ENCODE measurements around the gene DRC7.
"Not testable (repeated sequence)": the region's sequence is repeated elsewhere in the genome, so short reads cannot be mapped to it uniquely, and the experiment has no call there.

The DRC7 gene

DNA sequence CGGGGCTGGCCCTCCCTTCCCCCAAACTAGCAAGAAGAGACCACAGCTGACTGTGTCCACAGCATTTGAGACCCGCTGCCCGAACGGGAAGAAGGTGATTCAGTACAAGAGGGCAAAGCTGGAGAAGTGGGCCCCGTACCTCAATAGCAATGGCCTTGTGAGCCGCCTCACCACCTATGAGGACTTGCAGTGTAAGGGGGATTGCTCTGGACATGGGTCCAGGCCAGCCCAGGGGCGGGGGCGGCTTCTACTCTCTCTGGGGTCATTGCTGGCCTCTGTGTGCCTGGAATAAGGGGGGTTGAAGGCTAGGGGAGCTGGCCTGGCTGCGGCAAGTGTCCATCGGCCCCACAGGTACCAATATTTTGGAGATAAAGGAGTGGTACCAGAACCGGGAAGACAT is 28.0 kb downstream of the DRC7 start:
- DNase-seq = no peak

DNA sequence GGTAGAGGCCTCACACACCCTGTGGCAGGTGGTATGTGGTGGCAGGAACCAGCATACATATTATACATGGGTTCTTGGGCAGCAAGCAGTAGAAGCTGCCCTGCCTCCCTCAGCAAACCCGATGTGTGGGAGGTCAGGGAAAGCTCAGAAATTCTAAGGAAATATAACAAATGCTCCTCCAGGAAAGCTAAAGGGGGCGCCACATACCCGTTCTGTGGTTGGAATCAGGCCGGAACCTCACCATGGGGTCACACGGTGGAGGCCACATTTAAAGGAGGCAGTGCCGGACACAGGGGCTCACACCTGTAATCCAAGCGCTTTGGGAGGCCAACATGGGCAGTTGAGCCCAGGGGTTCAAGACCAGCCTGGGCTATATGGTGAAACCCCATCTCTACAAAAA is 28.6 kb downstream of the DRC7 start:
- DNase-seq = no peak

DNA sequence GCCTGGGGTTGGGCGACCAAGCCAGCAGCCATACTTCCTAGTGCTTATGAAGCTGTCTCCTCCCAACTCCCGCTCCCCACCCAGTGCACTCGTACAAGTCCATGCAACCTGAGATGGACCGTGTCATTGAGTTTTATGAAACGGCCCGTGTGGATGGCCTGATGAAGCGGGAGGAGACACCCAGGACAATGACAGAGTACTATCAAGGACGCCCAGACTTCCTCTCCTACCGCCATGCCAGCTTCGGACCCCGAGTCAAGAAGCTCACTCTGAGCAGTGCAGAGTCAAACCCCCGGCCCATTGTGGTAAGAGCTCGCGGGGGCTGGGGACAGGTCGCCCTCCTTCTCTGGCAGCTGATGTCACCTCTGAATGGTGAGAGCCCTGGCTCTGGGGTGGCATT is 29.9 kb downstream of the DRC7 start:
- DNase-seq = no peak

DNA sequence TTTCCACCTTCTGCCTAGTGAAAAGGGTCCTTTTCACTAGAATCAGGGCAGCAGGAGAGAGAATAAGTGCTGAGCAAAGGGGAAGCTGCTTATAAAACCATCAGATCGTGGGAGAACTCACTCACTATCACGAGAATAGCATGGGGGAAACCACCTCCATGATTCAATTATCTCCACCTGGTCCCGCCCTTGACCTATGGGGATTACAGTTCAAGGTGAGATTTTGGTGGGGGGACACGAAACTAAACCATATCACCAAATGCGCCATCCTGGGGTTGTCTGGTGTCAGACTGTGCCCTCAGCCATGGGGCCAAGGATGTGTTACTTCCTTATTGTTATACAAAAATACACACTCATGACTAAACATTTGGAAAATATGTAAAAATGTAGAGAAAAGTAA is 30.5 kb downstream of the DRC7 start:
- no peak for DNase-seq

DNA sequence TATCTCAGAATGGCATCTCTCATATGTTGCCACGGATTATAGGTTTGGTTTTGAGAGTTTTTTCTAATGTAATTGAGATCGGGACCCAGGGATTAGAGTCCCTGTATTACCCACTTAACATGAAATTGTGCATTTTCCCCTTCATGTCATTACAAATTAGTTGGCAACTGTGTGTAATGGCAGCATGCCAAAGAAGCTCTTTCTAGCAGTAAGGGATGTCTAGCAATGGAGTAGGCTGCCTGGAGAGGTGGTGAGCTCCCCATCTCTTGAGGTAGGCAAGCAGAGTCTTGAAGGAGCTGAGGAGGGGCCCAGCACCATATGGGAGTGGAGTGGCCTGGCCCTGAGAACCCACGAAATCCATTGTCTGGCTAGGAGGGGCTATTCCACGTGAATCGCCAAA is 30.9 kb downstream of the DRC7 start:
- DNase-seq = peak; percentile 8

DNA sequence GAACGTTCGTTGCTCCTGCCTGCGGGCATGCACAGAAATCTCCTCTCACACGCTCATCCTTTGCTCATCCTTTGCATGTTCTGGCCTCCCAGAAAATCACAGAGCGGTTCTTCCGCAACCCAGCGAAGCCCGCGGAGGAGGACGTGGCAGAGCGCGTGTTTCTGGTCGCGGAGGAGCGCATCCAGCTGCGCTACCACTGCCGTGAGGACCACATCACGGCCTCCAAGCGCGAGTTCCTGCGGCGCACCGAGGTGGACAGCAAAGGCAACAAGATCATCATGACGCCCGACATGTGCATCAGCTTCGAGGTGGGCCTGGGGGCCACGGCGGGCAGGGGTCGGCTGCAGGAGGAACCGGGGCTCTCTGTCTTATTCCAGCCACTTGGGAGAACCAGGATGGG is 31.4 kb downstream of the DRC7 start:
- DNase-seq = no peak

DNA sequence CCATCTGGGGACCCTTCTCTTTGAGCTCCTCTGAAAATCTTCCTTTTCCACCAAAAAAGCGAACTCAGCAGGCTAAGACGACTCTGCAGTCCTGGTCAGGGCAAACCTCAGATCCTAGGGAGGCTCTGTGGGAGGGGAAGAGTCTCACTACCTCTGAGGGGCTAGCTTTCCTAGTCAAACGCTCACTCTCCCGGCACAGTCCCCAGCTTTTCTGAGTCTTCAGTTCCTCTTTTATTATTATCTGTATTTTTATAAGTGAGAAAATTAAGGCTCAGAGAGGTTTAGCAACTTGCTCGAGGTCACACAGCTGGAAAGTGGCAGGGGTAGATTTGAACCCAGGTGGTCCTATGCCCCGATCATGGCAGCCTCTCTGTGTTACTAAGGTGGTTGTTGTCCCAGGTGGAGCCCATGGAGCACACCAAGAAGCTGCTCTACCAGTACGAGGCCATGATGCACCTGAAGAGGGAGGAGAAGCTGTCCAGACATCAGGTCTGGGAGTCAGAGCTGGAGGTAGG is 31.9 kb downstream of the DRC7 start:
- DNase-seq = no peak

DNA sequence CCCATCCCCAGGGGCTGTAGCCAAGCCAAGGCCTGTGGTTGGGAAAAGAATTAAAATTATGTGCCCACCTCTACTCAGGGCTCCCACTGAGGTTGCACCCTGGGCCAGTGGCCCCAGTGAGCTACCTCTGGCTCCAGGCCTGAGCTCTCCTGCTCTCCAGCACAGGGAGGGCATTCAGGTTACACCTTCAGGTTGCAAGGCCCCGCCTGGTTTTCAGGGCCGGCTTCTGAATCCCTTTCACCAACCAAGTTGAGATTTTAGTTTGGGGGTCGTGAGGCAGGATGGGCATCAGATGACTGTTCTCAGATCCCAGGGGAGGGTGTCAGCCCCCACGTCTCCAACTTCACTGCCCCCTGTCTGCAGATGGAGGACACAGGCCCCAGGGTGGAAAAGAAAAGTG is 33.0 kb downstream of the DRC7 start:
- DNase-seq = no peak

DNA sequence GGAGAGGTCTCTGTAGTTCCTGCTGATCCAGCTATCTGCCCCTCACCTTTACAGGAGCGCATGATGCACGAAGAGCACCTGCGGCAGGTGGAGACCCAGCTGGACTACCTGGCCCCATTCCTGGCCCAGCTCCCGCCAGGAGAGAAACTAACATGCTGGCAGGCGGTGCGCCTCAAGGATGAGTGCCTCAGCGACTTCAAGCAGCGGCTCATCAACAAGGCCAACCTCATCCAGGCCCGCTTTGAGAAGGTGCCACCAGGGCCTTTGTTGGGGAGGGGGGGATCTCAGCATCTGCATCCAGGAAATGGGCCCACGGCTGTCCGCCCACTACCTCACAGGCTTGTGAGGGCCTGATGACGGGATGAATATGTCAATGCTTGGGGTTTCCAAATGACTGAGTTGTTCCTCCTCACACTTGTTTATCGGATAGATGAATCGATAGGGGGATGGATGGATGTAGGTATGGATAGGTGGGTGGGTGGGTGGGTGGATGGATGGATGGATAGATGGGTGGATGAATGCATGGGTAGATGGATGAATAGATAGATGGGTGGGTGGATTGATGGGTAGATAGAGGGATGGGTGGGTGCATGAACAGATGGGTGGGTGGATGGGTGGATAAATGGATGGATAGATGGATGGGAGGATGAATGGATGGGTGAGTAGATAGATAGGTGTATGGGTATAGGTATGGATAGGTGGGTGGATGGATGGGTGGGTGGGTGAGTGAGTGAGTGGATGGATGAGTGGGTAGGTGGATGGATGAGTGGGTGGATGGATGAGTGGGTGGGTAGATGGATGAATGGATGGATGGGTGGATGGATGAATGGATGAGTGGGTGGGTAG is 34.0 kb downstream of the DRC7 start:
- no peak for DNase-seq

DNA sequence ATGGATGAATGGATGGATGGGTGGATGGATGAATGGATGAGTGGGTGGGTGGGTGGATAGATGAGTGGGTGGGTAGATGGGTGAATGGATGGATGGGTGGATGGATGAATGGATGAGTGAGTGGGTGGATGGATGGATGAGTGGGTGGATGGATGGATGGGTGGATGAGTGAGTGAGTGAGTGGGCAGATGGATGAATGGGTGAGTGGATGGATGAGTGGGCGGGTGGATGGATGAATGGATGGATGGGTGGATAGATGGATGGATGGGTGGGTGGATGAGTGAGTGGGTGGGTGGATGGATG is 34.5 kb downstream of the DRC7 start:
- no peak for DNase-seq

DNA sequence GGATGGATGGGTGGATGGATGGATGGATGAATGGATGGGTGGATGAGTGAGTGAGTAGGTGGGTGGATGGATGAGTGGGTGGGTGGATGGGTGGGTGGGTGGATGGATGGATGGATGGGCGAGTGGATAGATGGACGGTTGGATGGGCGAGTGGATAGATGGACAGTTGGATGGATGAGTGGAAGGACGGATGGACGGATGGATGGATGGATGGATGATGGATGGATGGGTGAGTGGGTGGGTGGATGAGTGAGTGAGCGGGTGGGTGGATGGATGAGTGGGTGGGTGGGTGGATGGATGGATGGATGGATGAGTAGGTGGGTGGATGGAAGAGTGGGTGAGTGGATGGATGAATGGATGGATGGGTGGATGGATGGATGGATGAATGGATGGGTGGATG is 35.2 kb downstream of the DRC7 start:
- DNase-seq = not testable (repeated sequence)

DNA sequence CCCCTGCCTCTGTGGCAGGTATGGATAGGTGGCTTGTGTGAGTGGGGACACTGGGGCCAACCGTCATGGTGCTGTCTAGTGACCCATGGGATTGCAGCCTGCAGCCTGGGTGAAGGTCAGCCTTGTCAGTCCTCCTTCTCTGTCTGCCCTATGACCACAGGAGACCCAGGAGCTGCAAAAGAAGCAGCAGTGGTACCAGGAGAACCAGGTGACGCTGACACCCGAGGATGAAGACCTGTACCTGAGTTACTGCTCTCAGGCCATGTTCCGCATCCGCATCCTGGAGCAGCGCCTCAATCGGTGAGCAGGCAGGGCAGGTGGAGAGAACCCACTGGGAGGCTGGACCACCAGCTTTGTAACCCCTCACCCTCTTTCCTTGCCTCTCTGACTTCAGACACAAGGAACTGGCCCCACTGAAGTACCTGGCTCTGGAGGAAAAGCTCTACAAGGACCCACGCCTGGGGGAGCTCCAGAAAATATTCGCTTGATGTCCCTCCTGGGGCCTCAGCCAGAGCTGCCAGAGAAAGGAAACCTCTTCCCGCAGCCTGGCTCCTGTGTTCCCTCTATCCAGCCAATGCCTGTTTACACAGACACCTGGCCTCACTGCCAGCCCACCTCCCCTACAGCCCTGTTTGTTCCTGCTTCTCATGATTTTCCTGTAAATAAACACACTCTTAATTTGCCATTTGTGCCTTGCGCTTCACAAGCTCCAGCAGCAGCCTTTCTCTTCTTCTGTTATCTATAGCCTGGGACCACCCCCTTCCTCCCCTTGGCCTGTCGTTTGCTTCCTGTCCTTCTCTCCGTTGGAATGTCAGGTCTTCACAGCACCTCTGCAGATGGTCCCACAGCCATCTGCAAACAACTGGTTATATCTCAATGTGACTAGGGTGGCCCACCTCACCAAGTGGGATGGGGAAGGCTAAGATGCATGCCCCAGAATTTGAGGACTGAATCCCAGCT is 36.4 kb downstream of the DRC7 start:
- no peak for DNase-seq

DNA sequence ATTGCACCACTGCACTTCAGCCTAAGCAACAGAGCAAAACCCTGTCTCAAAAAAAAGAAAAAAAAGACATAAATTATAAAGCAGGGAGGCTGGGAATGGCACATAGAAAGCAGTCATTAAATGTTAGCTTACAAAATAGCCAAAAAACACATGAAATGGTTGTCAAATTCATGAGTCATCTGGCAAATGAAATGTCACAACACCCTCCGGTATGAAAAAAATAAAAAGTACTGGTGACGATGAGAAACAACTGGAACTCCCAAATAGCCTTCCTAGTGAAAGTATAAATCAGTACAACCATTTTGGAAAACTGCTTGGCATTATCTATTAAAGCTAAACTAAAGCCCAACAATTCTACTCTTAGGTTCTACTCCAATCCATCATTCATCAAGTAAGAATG is 37.4 kb downstream of the DRC7 start:
- no peak for DNase-seq

DNA sequence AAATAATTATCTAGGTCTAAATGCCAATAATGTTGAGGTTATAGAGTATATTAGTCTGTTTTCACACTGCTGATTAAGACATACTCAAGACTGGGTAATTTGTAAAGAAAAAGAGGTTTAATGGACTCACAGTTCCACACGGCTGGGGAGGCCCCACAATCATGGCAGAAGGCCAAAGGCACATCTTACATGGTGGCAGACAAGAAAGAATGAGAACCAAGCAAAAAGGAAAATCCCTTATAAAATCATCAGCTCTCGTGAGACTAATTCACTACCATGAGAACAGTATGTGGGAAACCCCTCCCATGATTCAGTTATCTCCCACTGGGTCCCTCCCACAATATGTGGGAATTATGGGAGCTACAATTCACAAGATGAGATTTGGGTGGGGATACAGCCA is 38.1 kb downstream of the DRC7 start:
- no peak for DNase-seq

DNA sequence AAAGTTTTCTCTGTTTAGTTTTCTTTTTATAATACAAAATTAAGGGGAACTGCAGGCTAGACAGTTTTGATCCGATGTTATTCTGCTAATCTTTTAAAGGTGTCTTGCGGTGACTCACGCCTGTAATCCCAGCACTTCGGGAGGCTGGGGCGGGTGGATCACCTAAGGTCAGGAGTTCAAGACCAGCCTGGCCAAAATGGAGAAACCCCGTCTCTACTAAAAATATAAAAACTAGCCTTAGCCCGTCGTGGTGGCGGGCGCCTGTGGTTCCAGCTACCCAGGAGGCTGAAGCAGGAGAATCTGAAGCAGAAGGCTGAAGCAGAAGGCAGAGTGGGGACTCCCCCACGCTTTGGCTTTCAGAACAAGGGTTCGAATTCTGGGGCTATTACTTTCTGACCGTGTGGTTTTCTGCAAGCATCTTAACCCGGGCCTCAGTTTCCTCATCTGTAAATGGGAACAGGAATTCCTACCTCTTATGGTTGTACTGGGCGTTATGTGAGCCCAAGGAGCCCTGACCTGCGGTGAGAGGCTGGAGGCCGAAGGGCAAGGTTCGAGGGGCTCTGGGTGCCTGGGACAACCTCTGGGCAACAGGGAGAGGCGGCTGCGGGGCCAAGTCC is 39.8 kb downstream of the DRC7 start:
- DNase-seq = no peak

DNA sequence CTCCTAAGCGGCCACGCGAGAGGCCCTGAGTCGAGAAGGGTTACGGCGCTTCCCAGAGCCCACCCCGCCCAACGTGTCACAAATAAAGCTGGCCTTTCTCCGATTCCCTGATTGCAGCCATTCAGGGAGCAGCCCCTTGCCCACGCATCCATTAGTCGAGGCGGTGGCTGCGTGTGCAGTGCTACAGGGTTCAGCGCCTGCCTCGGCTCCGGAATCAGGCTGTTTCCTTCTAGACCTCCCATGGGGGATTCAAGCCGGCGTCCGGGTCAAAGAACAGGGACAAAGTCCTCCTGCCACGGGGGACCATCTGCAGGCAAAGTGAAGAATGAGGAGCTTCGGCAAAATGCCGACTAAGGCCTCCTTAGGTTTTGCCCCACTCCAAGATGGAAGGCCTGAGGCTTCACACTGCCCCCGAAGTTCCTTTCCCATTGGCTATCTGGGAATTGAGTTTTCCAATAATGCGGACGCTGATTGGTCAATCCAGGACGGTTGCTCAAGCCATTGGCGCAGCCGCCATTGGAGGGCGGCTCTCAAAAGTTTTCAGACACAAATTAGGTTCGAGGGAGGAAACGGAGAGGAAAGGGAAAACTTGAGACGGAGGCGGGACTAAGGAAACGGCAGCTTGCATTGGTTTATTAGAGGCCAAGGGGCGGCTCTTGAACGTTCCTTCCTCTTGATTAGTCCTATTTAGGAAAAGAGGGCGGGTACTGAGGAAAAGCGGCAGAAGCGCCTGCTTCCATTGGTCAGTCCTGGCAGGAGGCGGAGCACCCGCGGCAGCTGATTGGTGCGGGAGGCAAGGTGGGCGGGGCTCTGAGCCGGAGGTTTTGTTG is 40.5 kb downstream of the DRC7 start:
- peak; percentile 99 for DNase-seq

DNA sequence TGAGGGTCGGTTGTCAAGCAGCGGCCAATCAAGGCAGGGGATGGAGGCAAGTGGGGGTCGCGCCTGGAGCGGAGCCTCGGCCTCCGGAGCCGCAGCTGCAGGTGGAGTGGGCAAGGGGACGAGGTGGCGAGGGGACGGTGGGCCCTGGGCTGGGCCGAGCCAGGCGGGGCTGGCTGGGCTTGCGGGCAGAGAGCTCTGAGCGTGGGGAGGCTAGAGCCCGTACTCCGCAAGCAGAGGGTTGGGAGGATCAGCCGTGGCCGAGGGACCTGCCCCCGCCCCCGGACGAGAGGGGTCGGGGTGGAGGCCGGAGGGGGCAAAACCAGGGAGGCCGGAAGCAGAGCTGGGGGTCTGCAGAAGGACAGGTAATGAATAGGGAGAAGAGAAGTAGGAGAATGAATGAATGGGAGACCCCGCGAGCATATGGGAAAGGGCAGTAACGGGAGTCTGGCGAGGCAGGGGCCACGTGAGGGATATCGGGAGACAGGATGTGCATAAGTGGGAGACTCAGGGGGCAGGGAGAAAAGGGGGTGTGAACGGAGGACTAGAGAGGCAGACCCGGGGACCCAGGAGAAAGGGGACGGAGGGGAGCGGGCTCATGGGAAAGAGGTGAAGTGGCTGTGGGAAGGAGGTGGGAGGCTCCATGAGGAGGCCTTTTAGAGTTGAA is 41.3 kb downstream of the DRC7 start, which contains the start of gene KATNB1:
TSS of gene KATNB1 (plus strand) at position 16 of the 664 bp plus-strand sequence. CDS start 1,474 bp downstream, outside the sequence.
- no peak for DNase-seq

DNA sequence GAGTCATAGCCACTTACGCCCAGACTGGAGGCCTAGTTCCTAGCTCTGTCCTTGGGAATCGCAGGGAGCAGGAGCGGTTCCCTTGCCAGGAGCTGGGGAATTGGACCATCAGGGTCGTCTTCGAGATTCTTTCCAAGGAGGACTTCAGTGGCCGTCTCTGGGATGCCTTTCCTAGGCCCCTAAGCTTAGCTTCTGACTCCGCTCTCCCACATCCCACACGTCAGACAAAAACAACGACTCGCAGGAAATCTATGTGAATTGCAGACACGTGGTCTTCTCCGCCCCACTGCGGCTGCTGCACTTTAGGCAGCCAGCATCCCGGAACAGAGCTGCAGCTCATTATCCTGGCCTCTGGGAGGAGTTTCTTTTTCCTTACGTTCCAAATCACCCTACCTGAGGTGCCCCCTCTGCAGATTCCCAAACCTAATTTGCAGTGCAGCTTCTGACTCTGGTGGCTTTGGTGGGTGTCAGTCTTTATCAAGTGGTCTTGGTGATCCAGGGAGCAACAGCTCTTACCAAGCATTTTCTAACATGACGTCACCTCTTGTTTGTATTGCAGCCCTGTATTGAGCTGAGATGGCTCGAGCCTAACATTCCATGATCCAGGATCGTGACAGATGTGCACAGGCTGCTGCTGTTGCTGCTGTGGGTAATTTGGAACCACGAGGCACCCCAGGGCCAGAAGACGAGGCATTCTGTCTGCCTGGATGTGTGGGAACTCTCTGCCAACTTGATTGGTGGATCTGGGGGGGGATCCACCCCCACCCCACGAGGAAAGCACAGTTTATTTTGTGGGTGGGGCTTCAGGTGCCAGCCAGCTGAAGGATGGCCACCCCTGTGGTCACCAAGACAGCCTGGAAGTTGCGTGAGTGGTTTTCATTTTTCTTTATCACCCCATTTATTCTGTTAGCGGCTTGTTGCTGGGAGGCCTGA is 42.1 kb downstream of the DRC7 start:
- peak; percentile 40 for DNase-seq

DNA sequence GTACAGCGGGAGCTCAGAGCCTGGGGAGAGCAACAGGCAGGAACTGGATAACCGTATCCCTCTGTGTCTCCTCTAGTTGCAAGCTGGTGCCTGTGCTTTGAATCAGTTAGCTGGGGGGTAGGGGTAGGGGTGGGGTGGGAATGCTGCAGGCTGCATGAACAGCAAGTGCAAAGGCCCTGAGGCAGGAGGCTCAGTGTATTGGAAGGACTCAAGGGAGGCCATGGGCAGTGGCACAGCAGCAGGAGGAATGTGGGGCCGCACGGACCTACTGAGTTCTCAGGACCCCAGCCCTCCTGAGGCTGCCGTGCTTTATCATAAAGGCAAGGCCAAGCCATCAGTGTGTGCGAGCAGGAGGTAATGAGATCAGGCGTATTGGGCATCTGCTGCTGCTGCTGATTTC is 44.2 kb downstream of the DRC7 start:
- DNase-seq = no peak

DNA sequence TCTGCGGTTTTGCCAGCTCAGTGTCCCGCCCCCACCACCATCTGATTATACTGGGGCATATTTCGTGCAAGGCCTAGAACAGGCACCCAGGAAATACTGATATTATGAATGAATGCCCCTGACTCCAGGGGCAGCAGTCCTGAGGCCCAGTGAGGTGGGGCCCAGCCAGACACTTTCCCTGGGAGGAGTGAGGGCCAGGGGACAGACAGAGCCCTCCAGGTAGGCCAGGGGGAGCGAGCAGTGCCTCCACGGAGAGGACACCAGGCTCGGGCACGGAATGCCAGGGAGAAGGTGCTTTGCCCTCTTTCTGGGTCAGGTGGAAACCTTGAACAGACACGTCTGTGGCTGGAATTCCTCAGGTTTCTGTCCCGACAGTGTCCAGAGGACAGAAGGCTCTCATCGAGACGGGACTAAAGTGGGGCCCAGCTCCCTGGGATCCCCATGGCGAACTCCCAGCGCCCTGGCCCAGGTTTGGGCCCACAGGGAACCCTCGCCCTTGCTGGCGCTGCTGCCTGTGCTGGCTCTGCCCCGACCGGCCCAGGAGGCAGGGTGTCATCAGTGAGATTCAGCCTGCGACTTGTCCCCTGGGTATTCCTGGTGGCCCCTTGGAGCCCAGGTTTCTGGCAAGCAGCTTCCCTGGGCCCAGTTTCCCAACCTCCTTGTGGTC is 45.3 kb downstream of the DRC7 start:
- DNase-seq = no peak

All from NCI-H1694 (cell line).